K562 (cell line): Measurements from ENCODE around the gene FOXJ1. TPM values are rescaled to one million over a fixed set of nuclear protein-coding genes. Genes with fewer than 3 reads are reported as not detected.

Experiments
- ATAC-seq: fragments of 200-7000 bp; cut with Tn5 transposase; 3 replicates; pipeline ENCODE4 v1.9.1; 2020; ENCODE audit warnings: moderate library complexity
- BruUV-seq: library from RNA; stranded (reverse); fragments of 400-500 nt; replicated peaks from 2 replicates; lab custom pipeline; 2021; lab: Mats Ljungman, UMichigan
- CTCF ChIA-PET: fragments of 300-600 bp; formaldehyde crosslinking; extraction: SDS; loops from one replicate; lab custom pipeline; 2021; ENCODE audit warnings: low intra/inter-chr PET ratio; lab: Yijun Ruan, JAX
- POLR2A ChIA-PET: fragments of 300-600, 350-650 bp; sonication (Branson Sonifier 250); formaldehyde crosslinking; extraction: SDS; loops from one replicate; lab custom pipeline; 2021; ENCODE audit warnings: antibody characterized with exemption, inconsistent platforms; lab: Yijun Ruan, JAX
- DNase-seq, 4 experiments: peaks; one replicate each; pipeline versions ENCODE4 v3.0.0 to v3.0.0-alpha.2; 2011 to 2018; ENCODE audit warnings: low spot score in 3 of 4, mixed read lengths in 3 of 4; ENCODE audit errors: extremely low read depth in 1 of 4
- FAIRE-seq: peaks from 2 replicates; lab custom pipeline; 2011; peaks lifted over from hg19 to GRCh38; lab: Jason Lieb, UNC
- H2AFZ ChIP-seq: 2 replicates; pipeline ENCODE4 v1.6.0; 2011; ENCODE audit warnings: low read depth, low read length, control low read depth, inconsistent platforms
- H3K27ac ChIP-seq: fragments of 200-600 bp; 3 replicates; pipeline ENCODE4 v1.8.0; 2011; ENCODE audit warnings: low read depth, mild to moderate bottlenecking, control low read depth, inconsistent platforms, low read length, moderate library complexity, mixed read lengths; ENCODE audit errors: extremely low read depth
- H3K27me3 ChIP-seq, 2 experiments: fragments of 300-600 bp in 1 of 2; 2 replicates in 1 of 2; 3 replicates in 1 of 2; pipeline versions ENCODE4 v1.6.0 to v1.8.0; 2011; ENCODE audit warnings: inconsistent platforms in 2 of 2, low read length in 2 of 2, mild to moderate bottlenecking in 1 of 2, mixed read lengths in 1 of 2, moderate library complexity in 1 of 2; ENCODE audit not compliant: control insufficient read depth in 2 of 2, insufficient read depth in 2 of 2
- H3K36me3 ChIP-seq: fragments of 300-600 bp; 3 replicates; pipeline ENCODE4 v1.8.0; 2011; ENCODE audit warnings: mild to moderate bottlenecking, low read length, inconsistent platforms; ENCODE audit not compliant: control insufficient read depth, insufficient read depth
- H3K4me1 ChIP-seq, 2 experiments: fragments of 200-600 bp in 1 of 2; replicated peaks in 1 of 2; 2 replicates in 1 of 2; 3 replicates in 1 of 2; pipeline versions ENCODE4 v1.5.1 to v1.8.0; 2011; ENCODE audit warnings: inconsistent platforms in 2 of 2, low read length in 2 of 2, mild to moderate bottlenecking in 1 of 2, mixed read lengths in 1 of 2, moderate library complexity in 1 of 2; ENCODE audit not compliant: control insufficient read depth in 2 of 2, insufficient read depth in 2 of 2
- H3K4me2 ChIP-seq: 2 replicates; pipeline ENCODE4 v1.6.1; 2011; ENCODE audit warnings: low read length, control low read depth, inconsistent platforms, mixed read lengths; ENCODE audit not compliant: insufficient read depth
- H3K4me3 ChIP-seq: fragments of 200-600 bp; sonication (generic), shearing (Covaris generic); 2 replicates; pipeline ENCODE4 v1.5.1; 2016; ENCODE audit warnings: control low read depth, inconsistent platforms
- H3K79me2 ChIP-seq: fragments of 200-600 bp; 3 replicates; pipeline ENCODE4 v1.8.0; 2011; ENCODE audit warnings: low read length, inconsistent platforms; ENCODE audit not compliant: control insufficient read depth, insufficient read depth
- H3K9ac ChIP-seq, 2 experiments: 2 replicates each; pipeline versions ENCODE4 v1.6.0 to v1.6.1; 2011; ENCODE audit warnings: low read depth in 2 of 2, low read length in 2 of 2, control low read depth in 1 of 2, inconsistent platforms in 1 of 2, mild to moderate bottlenecking in 1 of 2, mixed read lengths in 1 of 2; ENCODE audit not compliant: insufficient read depth in 1 of 2
- H3K9me1 ChIP-seq: one replicate; pipeline ENCODE4 v1.6.0; 2011; ENCODE audit warnings: inconsistent platforms, mild to moderate bottlenecking, low read length, moderate library complexity; ENCODE audit not compliant: control insufficient read depth, insufficient read depth
- H3K9me3 ChIP-seq: replicated peaks from 2 replicates; pipeline ENCODE4 v1.5.1; 2011; ENCODE audit warnings: low read depth, low read length, inconsistent platforms; ENCODE audit not compliant: control insufficient read depth, insufficient read depth
- H4K20me1 ChIP-seq: replicated peaks from 2 replicates; pipeline ENCODE4 v1.6.1; 2011; ENCODE audit warnings: low read length, inconsistent platforms, mixed read lengths; ENCODE audit not compliant: control insufficient read depth, insufficient read depth
- ILF3 ChIP-seq: fragments of 450-650 bp; IDR thresholded peaks from 2 replicates; pipeline ENCODE4 v1.6.1; 2018; ENCODE audit warnings: antibody characterized with exemption, mild to moderate bottlenecking, moderate library complexity, borderline replicate concordance
- STAT5A ChIP-seq: IDR thresholded peaks from 2 replicates; pipeline ENCODE4 v1.6.1; 2012; ENCODE audit warnings: low read length, inconsistent platforms, borderline replicate concordance
- XRCC5 ChIP-seq: fragments of 200-400 bp; formaldehyde crosslinking; IDR thresholded peaks from 2 replicates; pipeline ENCODE4 v1.6.1; 2017; ENCODE audit warnings: low read depth, mild to moderate bottlenecking, low read length
- ZNF655 ChIP-seq: fragments of 250-450 bp; sonication (Bioruptor Pico); IDR thresholded peaks from 2 replicates; pipeline ENCODE4 v1.5.0; 2021
- ZSCAN29 ChIP-seq: fragments of 450-650 bp; IDR thresholded peaks from 2 replicates; pipeline ENCODE4 v1.6.1; 2017
- WGBS: fragments of 100-300 bp; shearing (Covaris generic); methylation state at CpG from one replicate; pipeline ENCODE4 v1.1.6; 2016; ENCODE audit warnings: low coverage, mixed read lengths; ENCODE audit not compliant: insufficient coverage; ENCODE audit errors: missing lambda C conversion rate; 5-methylcytosine and 5-hydroxymethylcytosine counted together
- in situ Hi-C: fragments of 300-500 bp; cut with MboI; formaldehyde crosslinking; loops from 4 replicates; pipeline ENCODE4 v1.15.0; 2018; ENCODE audit warnings: inconsistent platforms, mixed read lengths
- intact Hi-C: fragments of 100-400 bp; cut with micrococcal nuclease; formaldehyde crosslinking; loops from 2 replicates; pipeline ENCODE4 v1.14.2; 2022
- polyA plus RNA-seq, 8 experiments: library from polyadenylated mRNA; depleted of rRNA in 4 of 8; stranded (reverse) in 5 of 8; unstranded in 3 of 8; fragments of >200 nt; fragmentation: Nextera tagmentation in 2 of 8; fragmentation: Illumina TruSeq in 1 of 8; extraction: Ambion mirVana in 2 of 8; extraction: Trizol in 1 of 8; gene quantifications; 2 replicates each; pipeline versions ENCODE4 v1.2.1 to v1.2.3, GENCODE V29; 2011 to 2014; ENCODE audit warnings: inconsistent platforms in 1 of 8, missing spikeins in 1 of 8
- total RNA-seq, 7 experiments: library from RNA; depleted of rRNA in 6 of 7; stranded (reverse); fragments of >200 nt in 6 of 7; fragmentation: Illumina TruSeq in 2 of 7; extraction: Trizol in 2 of 7; gene quantifications; 2 replicates each; pipeline versions ENCODE4 v1.2.1 to v1.2.3, GENCODE V29; 2011 to 2021; ENCODE audit warnings: low replicate concordance in 1 of 7

FOXJ1 gene
- total and polyA plus RNA-seq, 9 of the 15 experiments (the other 6 are each of a cell fraction or from before 2014, with no cell fraction given), result 0.07 TPM; not detected in 8

GRCh38 chr17:76154936-76155845, 14.1 kb upstream of the FOXJ1 start:
- POLR2A ChIA-PET, result interaction anchor here (0.8 to 3.9 kb wide), 5 partner anchors 12 to 113 kb away, joined by 3 to 28 read pairs (median 6); partner anchors contain the start of gene FOXJ1
- H3K9me3 ChIP-seq, result no peaks in the 10 kb centered on the region
- H3K4me3 ChIP-seq, result no peak overlapping the region
- H3K79me2 ChIP-seq, result no peaks in the 10 kb centered on the region
- H4K20me1 ChIP-seq, result no peaks in the 10 kb centered on the region
- H3K27me3 ChIP-seq, result no peaks in the 10 kb centered on the region
- BruUV-seq, result no TSS peak
- H3K4me2 ChIP-seq, result no peak overlapping the region
- CTCF ChIA-PET, result interaction anchor here (0.7 kb wide), 1 partner anchor 32 kb away, joined by 3 read pairs; no protein-coding TSS in a partner anchor
- no peak overlapping the region for H3K27ac ChIP-seq
- no peak overlapping the region for H2AFZ ChIP-seq
- no peaks in the 10 kb centered on the region for H3K9me1 ChIP-seq
- ATAC-seq, result no peak
- TF ChIP-seq ZSCAN29, result no peak
- no peak for TF ChIP-seq XRCC5
- TF ChIP-seq ZNF655 (CRISPR knock-in tag), result no peak
- no peak for TF ChIP-seq STAT5A
- TF ChIP-seq ILF3, result no peak
- no peak overlapping the region for H3K9ac ChIP-seq
- intact Hi-C loops (no loop called here), in situ Hi-C loops (no loop called here)
- 84% methylated on average over 9 of the region's 10 CpGs for WGBS
- H3K4me1 ChIP-seq, result no peaks in the 10 kb centered on the region
- DNase-seq, result no peak
- FAIRE-seq, result no peak
- H3K36me3 ChIP-seq, result peaks cover 80% of the 10 kb centered on the region
